ENCODE results near the gene SKIC2. TPM values are rescaled to one million over a fixed set of nuclear protein-coding genes. Genes with fewer than 3 reads are reported as not detected.

SKIC2 gene
- total RNA-seq, 1 experiment from 2014 or later: 81.8 TPM

DNA sequence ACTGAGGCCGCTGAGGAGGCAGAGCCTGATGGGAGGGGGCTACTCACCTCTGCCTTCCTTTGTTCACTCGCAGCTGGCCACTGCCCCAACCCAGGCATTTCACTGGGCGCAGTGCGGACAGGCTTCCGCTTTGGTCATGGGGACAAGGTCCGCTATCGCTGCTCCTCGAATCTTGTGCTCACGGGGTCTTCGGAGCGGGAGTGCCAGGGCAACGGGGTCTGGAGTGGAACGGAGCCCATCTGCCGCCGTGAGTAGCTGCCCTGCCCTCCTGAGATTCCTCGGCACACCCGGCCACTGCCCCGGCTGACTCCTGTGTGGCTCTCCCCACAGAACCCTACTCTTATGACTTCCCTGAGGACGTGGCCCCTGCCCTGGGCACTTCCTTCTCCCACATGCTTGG lies 25.4 kb upstream of the SKIC2 start (continued):
- TF ChIP-seq FOXP1 (CRISPR knock-in tag; IDR thresholded peaks at IDR 0.05; ENCODE audit: borderline replicate concordance): no peak
- TF ChIP-seq, protein P1, sequence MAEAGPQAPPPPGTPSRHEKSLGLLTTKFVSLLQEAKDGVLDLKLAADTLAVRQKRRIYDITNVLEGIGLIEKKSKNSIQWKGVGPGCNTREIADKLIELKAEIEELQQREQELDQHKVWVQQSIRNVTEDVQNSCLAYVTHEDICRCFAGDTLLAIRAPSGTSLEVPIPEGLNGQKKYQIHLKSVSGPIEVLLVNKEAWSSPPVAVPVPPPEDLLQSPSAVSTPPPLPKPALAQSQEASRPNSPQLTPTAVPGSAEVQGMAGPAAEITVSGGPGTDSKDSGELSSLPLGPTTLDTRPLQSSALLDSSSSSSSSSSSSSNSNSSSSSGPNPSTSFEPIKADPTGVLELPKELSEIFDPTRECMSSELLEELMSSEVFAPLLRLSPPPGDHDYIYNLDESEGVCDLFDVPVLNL (CRISPR knock-in tag; IDR thresholded peaks at IDR 0.05; ENCODE audit: borderline replicate concordance, low read depth): no peak
- no peak for TF ChIP-seq GABPB1 (CRISPR knock-in tag; IDR thresholded peaks at IDR 0.05)
- TF ChIP-seq NFYB (CRISPR knock-in tag; conservative IDR thresholded peaks at IDR 0.05; ENCODE audit: low read depth): no peak
- TF ChIP-seq SP1 (CRISPR knock-in tag; conservative IDR thresholded peaks at IDR 0.05): no peak
- TF ChIP-seq TCF7 (CRISPR knock-in tag; IDR thresholded peaks at IDR 0.05; ENCODE audit: low read depth): no peak
- TF ChIP-seq ZNF219 (CRISPR knock-in tag; IDR thresholded peaks at IDR 0.05; ENCODE audit: borderline replicate concordance): no peak
- TF ChIP-seq, protein P2, sequence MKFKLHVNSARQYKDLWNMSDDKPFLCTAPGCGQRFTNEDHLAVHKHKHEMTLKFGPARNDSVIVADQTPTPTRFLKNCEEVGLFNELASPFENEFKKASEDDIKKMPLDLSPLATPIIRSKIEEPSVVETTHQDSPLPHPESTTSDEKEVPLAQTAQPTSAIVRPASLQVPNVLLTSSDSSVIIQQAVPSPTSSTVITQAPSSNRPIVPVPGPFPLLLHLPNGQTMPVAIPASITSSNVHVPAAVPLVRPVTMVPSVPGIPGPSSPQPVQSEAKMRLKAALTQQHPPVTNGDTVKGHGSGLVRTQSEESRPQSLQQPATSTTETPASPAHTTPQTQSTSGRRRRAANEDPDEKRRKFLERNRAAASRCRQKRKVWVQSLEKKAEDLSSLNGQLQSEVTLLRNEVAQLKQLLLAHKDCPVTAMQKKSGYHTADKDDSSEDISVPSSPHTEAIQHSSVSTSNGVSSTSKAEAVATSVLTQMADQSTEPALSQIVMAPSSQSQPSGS (CRISPR knock-in tag; IDR thresholded peaks at IDR 0.05; ENCODE audit: borderline replicate concordance, low read depth): no peak
- TF ChIP-seq PRRX2 (CRISPR knock-in tag; IDR thresholded peaks at IDR 0.05): no peak
- TF ChIP-seq MXD4 (CRISPR knock-in tag; IDR thresholded peaks at IDR 0.05; ENCODE audit: borderline replicate concordance): no peak
- no peak for TF ChIP-seq EMX1 (CRISPR knock-in tag; IDR thresholded peaks at IDR 0.05)
- TF ChIP-seq OVOL2 (CRISPR knock-in tag; IDR thresholded peaks at IDR 0.05; ENCODE audit: borderline replicate concordance): no peak
- TF ChIP-seq, protein P3, sequence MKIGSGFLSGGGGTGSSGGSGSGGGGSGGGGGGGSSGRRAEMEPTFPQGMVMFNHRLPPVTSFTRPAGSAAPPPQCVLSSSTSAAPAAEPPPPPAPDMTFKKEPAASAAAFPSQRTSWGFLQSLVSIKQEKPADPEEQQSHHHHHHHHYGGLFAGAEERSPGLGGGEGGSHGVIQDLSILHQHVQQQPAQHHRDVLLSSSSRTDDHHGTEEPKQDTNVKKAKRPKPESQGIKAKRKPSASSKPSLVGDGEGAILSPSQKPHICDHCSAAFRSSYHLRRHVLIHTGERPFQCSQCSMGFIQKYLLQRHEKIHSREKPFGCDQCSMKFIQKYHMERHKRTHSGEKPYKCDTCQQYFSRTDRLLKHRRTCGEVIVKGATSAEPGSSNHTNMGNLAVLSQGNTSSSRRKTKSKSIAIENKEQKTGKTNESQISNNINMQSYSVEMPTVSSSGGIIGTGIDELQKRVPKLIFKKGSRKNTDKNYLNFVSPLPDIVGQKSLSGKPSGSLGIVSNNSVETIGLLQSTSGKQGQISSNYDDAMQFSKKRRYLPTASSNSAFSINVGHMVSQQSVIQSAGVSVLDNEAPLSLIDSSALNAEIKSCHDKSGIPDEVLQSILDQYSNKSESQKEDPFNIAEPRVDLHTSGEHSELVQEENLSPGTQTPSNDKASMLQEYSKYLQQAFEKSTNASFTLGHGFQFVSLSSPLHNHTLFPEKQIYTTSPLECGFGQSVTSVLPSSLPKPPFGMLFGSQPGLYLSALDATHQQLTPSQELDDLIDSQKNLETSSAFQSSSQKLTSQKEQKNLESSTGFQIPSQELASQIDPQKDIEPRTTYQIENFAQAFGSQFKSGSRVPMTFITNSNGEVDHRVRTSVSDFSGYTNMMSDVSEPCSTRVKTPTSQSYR (CRISPR knock-in tag; IDR thresholded peaks at IDR 0.05): no peak
- TF ChIP-seq, protein P4, sequence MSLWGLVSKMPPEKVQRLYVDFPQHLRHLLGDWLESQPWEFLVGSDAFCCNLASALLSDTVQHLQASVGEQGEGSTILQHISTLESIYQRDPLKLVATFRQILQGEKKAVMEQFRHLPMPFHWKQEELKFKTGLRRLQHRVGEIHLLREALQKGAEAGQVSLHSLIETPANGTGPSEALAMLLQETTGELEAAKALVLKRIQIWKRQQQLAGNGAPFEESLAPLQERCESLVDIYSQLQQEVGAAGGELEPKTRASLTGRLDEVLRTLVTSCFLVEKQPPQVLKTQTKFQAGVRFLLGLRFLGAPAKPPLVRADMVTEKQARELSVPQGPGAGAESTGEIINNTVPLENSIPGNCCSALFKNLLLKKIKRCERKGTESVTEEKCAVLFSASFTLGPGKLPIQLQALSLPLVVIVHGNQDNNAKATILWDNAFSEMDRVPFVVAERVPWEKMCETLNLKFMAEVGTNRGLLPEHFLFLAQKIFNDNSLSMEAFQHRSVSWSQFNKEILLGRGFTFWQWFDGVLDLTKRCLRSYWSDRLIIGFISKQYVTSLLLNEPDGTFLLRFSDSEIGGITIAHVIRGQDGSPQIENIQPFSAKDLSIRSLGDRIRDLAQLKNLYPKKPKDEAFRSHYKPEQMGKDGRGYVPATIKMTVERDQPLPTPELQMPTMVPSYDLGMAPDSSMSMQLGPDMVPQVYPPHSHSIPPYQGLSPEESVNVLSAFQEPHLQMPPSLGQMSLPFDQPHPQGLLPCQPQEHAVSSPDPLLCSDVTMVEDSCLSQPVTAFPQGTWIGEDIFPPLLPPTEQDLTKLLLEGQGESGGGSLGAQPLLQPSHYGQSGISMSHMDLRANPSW (CRISPR knock-in tag; conservative IDR thresholded peaks at IDR 0.05; ENCODE audit: low read depth): no peak
- TF ChIP-seq, protein P5, sequence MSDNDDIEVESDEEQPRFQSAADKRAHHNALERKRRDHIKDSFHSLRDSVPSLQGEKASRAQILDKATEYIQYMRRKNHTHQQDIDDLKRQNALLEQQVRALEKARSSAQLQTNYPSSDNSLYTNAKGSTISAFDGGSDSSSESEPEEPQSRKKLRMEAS (CRISPR knock-in tag; IDR thresholded peaks at IDR 0.05): no peak

DNA sequence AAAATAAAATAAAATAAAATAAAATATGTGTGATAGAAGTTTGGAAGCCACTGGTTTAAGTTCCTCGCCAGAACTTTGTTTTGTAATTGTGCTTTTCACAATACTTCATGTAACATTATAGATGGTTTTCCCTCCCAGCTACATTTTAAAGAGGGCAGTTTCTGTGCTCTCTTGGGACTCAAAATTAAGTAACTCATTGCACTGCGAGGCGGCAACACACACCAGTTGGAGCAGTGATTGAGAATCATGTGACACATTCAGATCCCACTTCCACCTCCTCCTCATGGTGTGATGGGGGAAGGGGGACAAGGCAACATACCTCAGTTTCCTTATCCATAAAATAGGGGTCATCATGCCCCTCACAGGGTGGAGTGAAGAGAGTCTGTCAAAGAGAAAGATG lies 24.0 kb upstream of the SKIC2 start:
- peaks cover 10% of the 10 kb centered on the region for H3K27me3 Mint-ChIP-seq (ENCODE audit: low read depth)
- H3K4me1 Mint-ChIP-seq: peaks cover under 1% of the 10 kb centered on the region; the same call in 1 of the 2 replicates
- POLR2A ChIA-PET: no interaction called here
- H3K4me3 Mint-ChIP-seq: no peak overlapping the region
- H3K36me3 Mint-ChIP-seq: no peaks in the 10 kb centered on the region
- no peak overlapping the region for H3K27ac Mint-ChIP-seq
- DNase-seq (ENCODE audit: low spot score) (no peak), ATAC-seq (no peak)
- CTCF ChIA-PET: no interaction called here
- H3K9me3 Mint-ChIP-seq: peaks cover 13% of the 10 kb centered on the region
- TF ChIP-seq ZNF263 (CRISPR knock-in tag; IDR thresholded peaks at IDR 0.05; ENCODE audit: low read depth) (no peak), NR2C2 (CRISPR knock-in tag; IDR thresholded peaks at IDR 0.05) (no peak), EMX1 (CRISPR knock-in tag; IDR thresholded peaks at IDR 0.05) (no peak)
- TF ChIP-seq, protein P6, sequence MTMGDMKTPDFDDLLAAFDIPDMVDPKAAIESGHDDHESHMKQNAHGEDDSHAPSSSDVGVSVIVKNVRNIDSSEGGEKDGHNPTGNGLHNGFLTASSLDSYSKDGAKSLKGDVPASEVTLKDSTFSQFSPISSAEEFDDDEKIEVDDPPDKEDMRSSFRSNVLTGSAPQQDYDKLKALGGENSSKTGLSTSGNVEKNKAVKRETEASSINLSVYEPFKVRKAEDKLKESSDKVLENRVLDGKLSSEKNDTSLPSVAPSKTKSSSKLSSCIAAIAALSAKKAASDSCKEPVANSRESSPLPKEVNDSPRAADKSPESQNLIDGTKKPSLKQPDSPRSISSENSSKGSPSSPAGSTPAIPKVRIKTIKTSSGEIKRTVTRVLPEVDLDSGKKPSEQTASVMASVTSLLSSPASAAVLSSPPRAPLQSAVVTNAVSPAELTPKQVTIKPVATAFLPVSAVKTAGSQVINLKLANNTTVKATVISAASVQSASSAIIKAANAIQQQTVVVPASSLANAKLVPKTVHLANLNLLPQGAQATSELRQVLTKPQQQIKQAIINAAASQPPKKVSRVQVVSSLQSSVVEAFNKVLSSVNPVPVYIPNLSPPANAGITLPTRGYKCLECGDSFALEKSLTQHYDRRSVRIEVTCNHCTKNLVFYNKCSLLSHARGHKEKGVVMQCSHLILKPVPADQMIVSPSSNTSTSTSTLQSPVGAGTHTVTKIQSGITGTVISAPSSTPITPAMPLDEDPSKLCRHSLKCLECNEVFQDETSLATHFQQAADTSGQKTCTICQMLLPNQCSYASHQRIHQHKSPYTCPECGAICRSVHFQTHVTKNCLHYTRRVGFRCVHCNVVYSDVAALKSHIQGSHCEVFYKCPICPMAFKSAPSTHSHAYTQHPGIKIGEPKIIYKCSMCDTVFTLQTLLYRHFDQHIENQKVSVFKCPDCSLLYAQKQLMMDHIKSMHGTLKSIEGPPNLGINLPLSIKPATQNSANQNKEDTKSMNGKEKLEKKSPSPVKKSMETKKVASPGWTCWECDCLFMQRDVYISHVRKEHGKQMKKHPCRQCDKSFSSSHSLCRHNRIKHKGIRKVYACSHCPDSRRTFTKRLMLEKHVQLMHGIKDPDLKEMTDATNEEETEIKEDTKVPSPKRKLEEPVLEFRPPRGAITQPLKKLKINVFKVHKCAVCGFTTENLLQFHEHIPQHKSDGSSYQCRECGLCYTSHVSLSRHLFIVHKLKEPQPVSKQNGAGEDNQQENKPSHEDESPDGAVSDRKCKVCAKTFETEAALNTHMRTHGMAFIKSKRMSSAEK (CRISPR knock-in tag; IDR thresholded peaks at IDR 0.05; ENCODE audit: borderline replicate concordance): no peak
- TF ChIP-seq, protein P3 (CRISPR knock-in tag; IDR thresholded peaks at IDR 0.05): no peak
